ENCODE data around the gene GLT8D2. TPM values are rescaled to one million over a fixed set of nuclear protein-coding genes. Genes with fewer than 3 reads are reported as not detected.

GLT8D2 gene
- total and polyA plus RNA-seq, 2 donors (not counting 3 experiments of a cell fraction or from before 2014, with no cell fraction given) = 1.7 to 2.6 TPM

- ChIA-PET POLR2A (no interaction called here), CTCF (interaction anchor here (1.7 to 5.9 kb wide), 3 partner anchors 10 to 49 kb away, joined by 5 to 106 read pairs (median 16); partner anchors contain the start of gene GLT8D2)
- no peak overlapping the region for H3K4me2 ChIP-seq (ENCODE audit: insufficient read depth, low read length)
- H3K4me3 ChIP-seq (replicated peaks in 1 of 3; ENCODE audit: insufficient read depth in 1 of 3, low read depth in 1 of 3, low read length in 3 of 3) = no peak overlapping the region
- H3K79me2 ChIP-seq (ENCODE audit: control insufficient read depth, insufficient read depth, low read length) = peaks cover 2% of the 10 kb centered on the region
- intact Hi-C loops (cut with micrococcal nuclease) (no loop called here), dilution Hi-C loops (cut with MboI; ENCODE audit: extremely low pct_ligation_motif_present, low sequenced_read_pairs) (no loop called here)
- no peaks in the 10 kb centered on the region for H3K9me1 ChIP-seq (replicated peaks; ENCODE audit: control insufficient read depth, extremely low read depth, insufficient read depth, low read length)
- no peak overlapping the region for H3K9ac ChIP-seq (replicated peaks; ENCODE audit: extremely low read depth, insufficient read depth, low read length)
- no TSS peak for BruUV-seq (replicated peaks)
- H3K36me3 ChIP-seq (ENCODE audit: control insufficient read depth in 2 of 2, extremely low read depth in 1 of 2, insufficient read depth in 2 of 2, low read length in 2 of 2) = no peaks in the 10 kb centered on the region
- H4K20me1 ChIP-seq (replicated peaks; ENCODE audit: control insufficient read depth, extremely low read depth, insufficient read depth, low read length) = no peaks in the 10 kb centered on the region
- H3K9me3 ChIP-seq (replicated peaks; ENCODE audit: control insufficient read depth, insufficient read depth, low read length) = no peaks in the 10 kb centered on the region
- DNase-seq (ENCODE audit: low read depth, low spot score) = no peak
- H3K27me3 ChIP-seq (ENCODE audit: control insufficient read depth in 2 of 2, insufficient read depth in 2 of 2, low read length in 2 of 2) = peaks cover 3 to 15% of the 10 kb centered on the region in 2 experiments
- peaks cover 3% of the 10 kb centered on the region for H3K4me1 ChIP-seq (ENCODE audit: control insufficient read depth, extremely low read depth, insufficient read depth, low read length)
- no peak overlapping the region for H2AFZ ChIP-seq (ENCODE audit: low read depth, low read length)
- no peak for TF ChIP-seq FOS (IDR thresholded peaks at IDR 0.05; ENCODE audit: borderline replicate concordance, insufficient read depth, low read length)
- no peak for TF ChIP-seq EZH2 (IDR thresholded peaks at IDR 0.05; ENCODE audit: borderline replicate concordance, low read depth, low read length, severe bottlenecking)
- TF ChIP-seq MAX (IDR thresholded peaks at IDR 0.05; ENCODE audit: insufficient read depth, insufficient read length) = no peak
- TF ChIP-seq POLR2A (IDR thresholded peaks at IDR 0.05; ENCODE audit: low read depth, low read length) = no peak
- TF ChIP-seq POLR2AphosphoS5 (IDR thresholded peaks at IDR 0.05; ENCODE audit: insufficient read depth, low read depth, low read length) = no peak
- TF ChIP-seq JUN (IDR thresholded peaks at IDR 0.05; ENCODE audit: borderline replicate concordance, insufficient read depth, insufficient read length, low read depth) = no peak
- TF ChIP-seq MYC (IDR thresholded peaks at IDR 0.05; ENCODE audit: low read depth, low read length) = no peak
- no peak for TF ChIP-seq GATA2 (IDR thresholded peaks at IDR 0.05; ENCODE audit: insufficient read depth, insufficient read length, low read depth, low read length)
- TF ChIP-seq CTCF (IDR thresholded peaks at IDR 0.05; ENCODE audit: extremely low read depth in 1 of 2, insufficient read depth in 1 of 2, low read depth in 1 of 2, low read length in 2 of 2) = no peak
- H3K27ac ChIP-seq (ENCODE audit: insufficient read depth, low read depth, low read length) = no peak overlapping the region
- FAIRE-seq = no peak
Measured at GRCh38 chr12:104059963-104060362, 10.0 kb upstream of the GLT8D2 start.

Measured in endothelial cell of umbilical vein (primary cell).